Stomach (tissue), 9 donors: Measurements from ENCODE around the gene ERI3. TPM values are rescaled to one million over a fixed set of nuclear protein-coding genes. Genes with fewer than 3 reads are reported as not detected.

Source experiments
- DNase-seq, 2 donors: peaks; one replicate each; pipeline versions ENCODE4 v3.0.0 to v3.0.0-alpha.2; 2013 to 2019
- H3K27ac ChIP-seq, 5 donors: fragments of 200-600 bp in 4 of 5; sonication (generic) in 4 of 5; one replicate each; pipeline ENCODE4 v1.5.1; 2013 to 2019; ENCODE audit warnings: mild to moderate bottlenecking in 1 of 5, moderate library complexity in 1 of 5
- H3K27me3 ChIP-seq, 3 donors: fragments of 200-600 bp; sonication (generic); one replicate each; pipeline ENCODE4 v1.5.1; 2017 to 2019; ENCODE audit warnings: mixed run types in 1 of 3
- H3K36me3 ChIP-seq, 4 donors: fragments of 200-600 bp; sonication (generic); 1 replicate in 3 of 4; 2 replicates in 1 of 4; pipeline ENCODE4 v1.5.1; 2016 to 2019
- H3K4me1 ChIP-seq, 4 donors: fragments of 200-600 bp; sonication (generic); one replicate each; pipeline ENCODE4 v1.5.1; 2016 to 2019
- H3K4me3 ChIP-seq, 4 donors: fragments of 200-600 bp; sonication (generic) in 3 of 4; one replicate each; pipeline ENCODE4 v1.5.1; 2016 to 2019; ENCODE audit warnings: mild to moderate bottlenecking in 1 of 4
- H3K9me3 ChIP-seq, 4 donors: fragments of 200-600 bp; sonication (generic); one replicate each; pipeline ENCODE4 v1.5.1; 2016 to 2019
- CTCF ChIP-seq, 7 experiments: fragments of 450-650 bp in 4 of 7; fragments of 200-600 bp in 3 of 7; sonication (generic) in 3 of 7; IDR thresholded peaks; one replicate each; pipeline ENCODE4 v1.5.1; 2016 to 2019; ENCODE audit warnings: antibody characterized with exemption in 7 of 7, control low read depth in 2 of 7, mild to moderate bottlenecking in 1 of 7
- EP300 ChIP-seq: sonication (generic); formaldehyde crosslinking; IDR thresholded peaks from one replicate; pipeline ENCODE4 v1.6.1; 2017; ENCODE audit warnings: antibody characterized with exemption
- POLR2A ChIP-seq, 4 donors: fragments of 450-650 bp; IDR thresholded peaks; one replicate each; pipeline ENCODE4 v1.6.1; 2016; ENCODE audit warnings: antibody characterized with exemption in 4 of 4, control low read depth in 2 of 4, mild to moderate bottlenecking in 1 of 4, moderate library complexity in 1 of 4
- POLR2AphosphoS5 ChIP-seq, 3 donors: sonication (generic); formaldehyde crosslinking; IDR thresholded peaks; one replicate each; pipeline ENCODE4 v1.6.1; 2016; ENCODE audit warnings: antibody characterized with exemption in 3 of 3
- WGBS, 5 donors: extraction: QIAGEN DNeasy Blood & Tissue Kit in 3 of 5; methylation state at CpG; one replicate each; pipeline versions ENCODE4 v1.1.5 to v1.1.7; 2013 to 2018; 5-methylcytosine and 5-hydroxymethylcytosine counted together
- intact Hi-C: fragments of 100-400 bp; cut with DNase I; formaldehyde crosslinking; loops from one replicate; pipeline ENCODE4 v1.15.1; 2023; ENCODE audit warnings: low total_unique reads
- polyA plus RNA-seq, 3 donors: library from polyadenylated mRNA; stranded (reverse); fragments of 200-250 nt; gene quantifications; one replicate each; pipeline ENCODE4 v1.2.3, GENCODE V29; 2013
- total RNA-seq, 5 donors: library from RNA; depleted of rRNA; stranded (reverse); fragments of >200 nt; gene quantifications; one replicate each; pipeline versions ENCODE4 v1.1.0 to v1.2.3, GENCODE V29; 2014 to 2016
- donor health status: healthy with polysubstance abuse.
- donor health status: Bipolar disorder and iron deficiency.
- donor health status: healthy.

The ERI3 gene
- total and polyA plus RNA-seq, 8 donors, result 18.7 to 110 (median 30.1) TPM

DNA sequence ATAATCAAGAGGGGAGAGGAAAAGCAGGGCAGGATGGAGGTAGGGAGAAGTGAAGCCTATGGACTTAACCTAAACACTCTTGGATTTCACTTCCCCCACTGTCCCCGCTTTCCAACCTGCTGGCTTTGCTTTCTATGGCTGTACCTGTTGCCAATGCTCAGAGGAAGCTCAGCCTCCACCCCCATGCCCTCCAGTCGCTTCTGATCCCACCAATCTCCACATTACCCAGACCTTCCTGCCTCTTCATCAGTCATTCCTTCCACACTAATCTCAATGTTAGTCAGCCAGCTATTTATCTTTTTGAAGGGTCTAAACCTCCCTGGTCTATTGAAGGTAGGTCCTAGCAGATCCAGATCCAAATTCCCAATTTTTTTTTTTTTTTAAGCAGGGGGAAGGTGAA is 24.1 kb downstream of the ERI3 start:
- WGBS, 5 donors, result 91 to 100% (median 96%) methylated on average over 2 of the region's 2 CpGs

GRCh38 chr1:44328671-44329416 is 26.2 kb downstream of the ERI3 start:
- no peaks in the 10 kb centered on the region for H3K9me3 ChIP-seq
- H3K27me3 ChIP-seq, result no peaks in the 10 kb centered on the region
- peaks cover 11 to 25% (median 17%) of the 10 kb centered on the region in 4 donors for H3K4me1 ChIP-seq
- WGBS, 5 donors, result 79 to 87% (median 83%) methylated on average over 5 of the region's 5 CpGs
- no peak for TF ChIP-seq CTCF (IDR thresholded peaks at IDR 0.05)
- TF ChIP-seq POLR2A (IDR thresholded peaks at IDR 0.05), result no peak
- no peak for TF ChIP-seq EP300
- no peak for TF ChIP-seq POLR2AphosphoS5 (IDR thresholded peaks at IDR 0.05)
- peak overlapping the region in 2 of 5 donors; percentile 28 to 37 for H3K27ac ChIP-seq
- no peak for DNase-seq
- H3K4me3 ChIP-seq, result no peak overlapping the region
- intact Hi-C loops, result no loop called here
- H3K36me3 ChIP-seq, result peaks cover 0 to 29% (median 22%) of the 10 kb centered on the region in 4 donors

More for the DNA sequence above, 24.1 kb downstream of the ERI3 start:
- Histone ChIP-seq H3K4me1 (peaks cover 11 to 25% (median 17%) of the 10 kb centered on the region in 4 donors), H3K27ac (no peak overlapping the region), H3K36me3 (peaks cover 0 to 47% (median 42%) of the 10 kb centered on the region in 4 donors), H3K9me3 (no peaks in the 10 kb centered on the region), H3K27me3 (no peaks in the 10 kb centered on the region), H3K4me3 (no peak overlapping the region)
- intact Hi-C loops, result no loop called here
- TF ChIP-seq POLR2A (IDR thresholded peaks at IDR 0.05) (no peak), EP300 (no peak), CTCF (IDR thresholded peaks at IDR 0.05) (no peak), POLR2AphosphoS5 (IDR thresholded peaks at IDR 0.05) (no peak)
- no peak for DNase-seq

DNA sequence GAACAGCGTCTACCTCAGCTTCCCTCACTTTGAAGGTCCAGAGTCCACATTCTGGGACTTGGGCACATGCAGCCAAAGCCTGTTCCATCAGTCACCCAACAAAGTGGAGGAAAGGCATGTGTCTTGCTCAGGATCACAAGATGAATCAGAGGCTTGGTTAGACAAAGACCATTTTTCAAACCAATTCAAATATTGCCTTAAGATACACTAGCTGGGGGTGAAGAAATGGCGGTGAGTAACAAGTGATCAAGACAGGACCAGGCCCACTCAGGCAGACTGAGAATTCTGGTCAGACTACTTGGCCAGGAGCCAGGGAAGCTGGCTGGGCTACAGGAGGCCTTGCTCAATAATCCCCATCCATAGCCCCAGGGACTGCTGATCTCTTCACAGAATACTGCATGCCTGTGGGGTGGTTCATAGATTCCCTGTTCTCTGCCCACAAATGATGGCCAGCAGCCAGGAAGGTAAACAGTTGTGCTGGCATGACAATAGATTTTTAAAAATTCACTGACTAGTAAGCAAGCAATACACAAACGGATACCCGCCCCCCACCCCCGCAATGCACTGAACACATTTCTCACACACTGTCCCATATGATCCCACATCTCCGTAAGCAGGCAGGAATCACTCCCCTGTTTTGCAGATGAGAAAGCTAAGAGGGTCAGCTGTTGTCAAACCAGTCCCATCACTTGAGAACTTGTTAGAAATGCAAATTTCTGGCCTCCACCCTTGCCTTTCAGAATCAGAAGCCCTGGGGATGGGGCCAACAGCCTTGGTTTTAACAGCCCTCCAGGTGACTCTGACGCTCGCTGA is 27.2 kb downstream of the ERI3 start:
- Histone ChIP-seq H3K27ac (peak overlapping the region in 2 of 5 donors; percentile 28 to 59), H3K9me3 (no peaks in the 10 kb centered on the region), H3K27me3 (no peaks in the 10 kb centered on the region), H3K36me3 (peaks cover 0 to 28% (median 18%) of the 10 kb centered on the region in 4 donors), H3K4me3 (no peak overlapping the region), H3K4me1 (peaks cover 11 to 25% (median 17%) of the 10 kb centered on the region in 4 donors)
- peak; percentile 76 to 79 for DNase-seq
- TF ChIP-seq CTCF (IDR thresholded peaks at IDR 0.05) (no peak), POLR2AphosphoS5 (IDR thresholded peaks at IDR 0.05) (peak in 1 of 3 donors; percentile 76)
- 47 to 69% (median 59%) methylated on average over 8 of the region's 8 CpGs for WGBS, 5 donors
- intact Hi-C loops, result no loop called here

DNA sequence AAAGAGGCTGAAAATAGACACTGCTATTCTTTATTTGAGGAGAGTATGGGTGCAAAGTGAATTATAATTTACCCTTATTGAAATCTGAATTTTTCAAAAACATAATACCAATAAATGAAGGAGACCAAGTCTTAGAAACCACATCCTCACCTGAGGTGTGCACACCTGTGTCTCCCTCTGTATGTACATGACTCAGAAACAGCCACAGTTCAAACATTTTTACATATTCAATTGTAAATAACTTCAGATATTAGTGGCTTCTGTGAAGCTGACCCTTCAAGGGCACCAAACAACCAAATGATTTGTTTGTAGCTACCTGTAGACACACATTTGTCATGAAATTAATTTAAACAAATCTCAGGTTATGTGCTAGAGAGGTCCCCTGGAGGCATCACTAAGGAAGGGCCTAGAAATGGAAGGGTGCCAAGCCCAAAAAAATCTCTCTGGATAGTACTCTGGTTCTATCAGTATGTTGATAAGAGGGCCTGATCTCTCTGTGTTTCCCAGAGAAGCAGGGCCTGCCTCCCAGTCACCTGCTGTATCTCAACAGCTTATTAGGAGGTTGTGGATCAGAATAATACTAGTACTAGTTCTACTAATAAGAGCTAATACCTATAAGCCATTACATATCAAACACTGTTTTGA is 28.1 kb downstream of the ERI3 start:
- Histone ChIP-seq H3K4me3 (no peak overlapping the region), H3K36me3 (peaks cover 0 to 23% (median 15%) of the 10 kb centered on the region in 4 donors), H3K4me1 (peaks cover 11 to 25% (median 17%) of the 10 kb centered on the region in 4 donors), H3K27me3 (no peaks in the 10 kb centered on the region), H3K9me3 (no peaks in the 10 kb centered on the region), H3K27ac (peak overlapping the region in 1 of 5 donors; percentile 59)
- TF ChIP-seq POLR2AphosphoS5 (IDR thresholded peaks at IDR 0.05) (no peak), EP300 (no peak), POLR2A (IDR thresholded peaks at IDR 0.05) (no peak), CTCF (IDR thresholded peaks at IDR 0.05) (no peak)
- intact Hi-C loops, result no loop called here
- no peak for DNase-seq
